Upper lobe of left lung (tissue), 4 donors: ENCODE measurements around the gene ANKRD13C.

Experiments
- CTCF ChIP-seq, 6 experiments: fragments of 450-650 bp in 4 of 6; fragments of 200-600 bp in 2 of 6; sonication (generic) in 2 of 6; IDR thresholded peaks; one replicate each; pipeline ENCODE4 v1.5.1; 2016 to 2019; ENCODE audit warnings: antibody characterized with exemption in 6 of 6
- POLR2AphosphoS5 ChIP-seq, 2 donors: sonication (generic); formaldehyde crosslinking; IDR thresholded peaks; one replicate each; pipeline ENCODE4 v1.5.1; 2017; ENCODE audit warnings: antibody characterized with exemption in 2 of 2

- no peak for TF ChIP-seq CTCF (IDR thresholded peaks at IDR 0.05)
- TF ChIP-seq POLR2AphosphoS5 (IDR thresholded peaks at IDR 0.05) = no peak
Observed at GRCh38 chr1:70264839-70265238, 89.7 kb downstream of the ANKRD13C start.
